Endothelial cell of umbilical vein (primary cell): ENCODE data around the gene CISD3. TPM values are rescaled to one million over a fixed set of nuclear protein-coding genes. Genes with fewer than 3 reads are reported as not detected.

Experiments used
- BruUV-seq: library from RNA; stranded (reverse); fragments of 400-500 nt; replicated peaks from 2 replicates; lab custom pipeline; 2021; lab: Mats Ljungman, UMichigan
- CTCF ChIA-PET: fragments of 300-600, 350-600 bp; sonication (Branson Sonifier 250); formaldehyde crosslinking; loops from one replicate; lab custom pipeline; 2021; ENCODE audit warnings: antibody characterized with exemption, inconsistent platforms; lab: Charles Lee
- POLR2A ChIA-PET: fragments of 300-600, 350-600 bp; sonication (Branson Sonifier 250); formaldehyde crosslinking; loops from one replicate; lab custom pipeline; 2021; ENCODE audit warnings: antibody characterized with exemption, inconsistent platforms; lab: Charles Lee
- DNase-seq: peaks from one replicate; pipeline ENCODE4 v3.0.0-alpha.2; 2011; ENCODE audit warnings: low read depth, low spot score
- FAIRE-seq: peaks from 2 replicates; lab custom pipeline; 2011; peaks lifted over from hg19 to GRCh38; lab: Jason Lieb, UNC
- H2AFZ ChIP-seq: 2 replicates; pipeline ENCODE4 v1.6.0; 2012; ENCODE audit warnings: low read depth, low read length, control low read depth, inconsistent platforms
- H3K27ac ChIP-seq: 2 replicates; pipeline ENCODE4 v1.5.1; 2011; ENCODE audit warnings: low read depth, mild to moderate bottlenecking, control low read depth, low read length, moderate library complexity; ENCODE audit not compliant: insufficient read depth
- H3K27me3 ChIP-seq, 2 experiments: 2 replicates each; pipeline versions ENCODE4 v1.6.0 to v1.6.1; 2011; ENCODE audit warnings: low read length in 2 of 2, mixed read lengths in 1 of 2; ENCODE audit not compliant: control insufficient read depth in 2 of 2, insufficient read depth in 2 of 2
- H3K36me3 ChIP-seq, 2 experiments: 2 replicates in 1 of 2; 3 replicates in 1 of 2; pipeline ENCODE4 v1.5.1; 2011; ENCODE audit warnings: low read length in 2 of 2, mild to moderate bottlenecking in 1 of 2, moderate library complexity in 1 of 2; ENCODE audit not compliant: control insufficient read depth in 2 of 2, insufficient read depth in 2 of 2; ENCODE audit errors: extremely low read depth in 1 of 2
- H3K4me1 ChIP-seq: 3 replicates; pipeline ENCODE4 v1.5.1; 2011; ENCODE audit warnings: mild to moderate bottlenecking, low read length; ENCODE audit not compliant: control insufficient read depth, insufficient read depth; ENCODE audit errors: extremely low read depth
- H3K4me2 ChIP-seq: 2 replicates; pipeline ENCODE4 v1.6.1; 2011; ENCODE audit warnings: low read length, control low read depth, mixed read lengths; ENCODE audit not compliant: insufficient read depth
- H3K4me3 ChIP-seq, 3 experiments: fragments of 200-600 bp in 1 of 3; sonication (generic), shearing (Covaris generic) in 1 of 3; replicated peaks in 1 of 3; 2 replicates each; pipeline ENCODE4 v1.5.1; 2011 to 2016; ENCODE audit warnings: control low read depth in 3 of 3, low read length in 3 of 3, mild to moderate bottlenecking in 2 of 3, inconsistent platforms in 1 of 3, low read depth in 1 of 3, moderate library complexity in 1 of 3; ENCODE audit not compliant: insufficient read depth in 1 of 3
- H3K79me2 ChIP-seq: 2 replicates; pipeline ENCODE4 v1.6.0; 2012; ENCODE audit warnings: low read length, inconsistent platforms; ENCODE audit not compliant: control insufficient read depth, insufficient read depth
- H3K9ac ChIP-seq: replicated peaks from 2 replicates; pipeline ENCODE3; 2011; ENCODE audit warnings: low read length, control low read depth; ENCODE audit not compliant: insufficient read depth; ENCODE audit errors: extremely low read depth
- H3K9me1 ChIP-seq: replicated peaks from 3 replicates; pipeline ENCODE4 v1.6.0; 2011; ENCODE audit warnings: mild to moderate bottlenecking, low read length; ENCODE audit not compliant: control insufficient read depth, insufficient read depth; ENCODE audit errors: extremely low read depth
- H3K9me3 ChIP-seq: replicated peaks from 2 replicates; pipeline ENCODE4 v1.5.1; 2012; ENCODE audit warnings: low read length, inconsistent platforms; ENCODE audit not compliant: control insufficient read depth, insufficient read depth
- H4K20me1 ChIP-seq: replicated peaks from 2 replicates; pipeline ENCODE3; 2011; ENCODE audit warnings: mild to moderate bottlenecking, low read length; ENCODE audit not compliant: control insufficient read depth, insufficient read depth; ENCODE audit errors: extremely low read depth
- GATA2 ChIP-seq: IDR thresholded peaks from 2 replicates; pipeline ENCODE4 v1.7.0; 2011; ENCODE audit warnings: low read depth, mild to moderate bottlenecking, moderate library complexity, mixed read lengths, low read length; ENCODE audit not compliant: insufficient read length, insufficient read depth
- JUN ChIP-seq: IDR thresholded peaks from 2 replicates; pipeline ENCODE4 v1.6.1; 2011; ENCODE audit warnings: borderline replicate concordance, low read depth; ENCODE audit not compliant: insufficient read length, insufficient read depth
- MYC ChIP-seq: IDR thresholded peaks from one replicate; pipeline ENCODE4 v1.6.1; 2011; ENCODE audit warnings: mild to moderate bottlenecking, low read depth, low read length
- dilution Hi-C: fragments of 300-500 bp; cut with MboI; formaldehyde crosslinking; loops from one replicate; pipeline ENCODE4 v1.15.0; 2019; ENCODE audit warnings: low sequenced_read_pairs; ENCODE audit not compliant: extremely low pct_ligation_motif_present
- intact Hi-C: fragments of 100-400 bp; cut with micrococcal nuclease; formaldehyde crosslinking; loops from one replicate; pipeline ENCODE4 v1.10.0; 2022
- polyA plus RNA-seq, 4 experiments: library from polyadenylated mRNA; depleted of rRNA in 3 of 4; stranded (reverse) in 3 of 4; unstranded in 1 of 4; fragments of >200 nt; gene quantifications; 2 replicates each; pipeline versions ENCODE4 v1.2.1 to v1.2.3, GENCODE V29; 2011 to 2012; ENCODE audit warnings: missing spikeins in 1 of 4
- total RNA-seq: library from RNA; stranded (reverse); gene quantifications from 2 replicates; pipeline ENCODE4 v1.2.3, GENCODE V29; 2021

The CISD3 gene
- total and polyA plus RNA-seq, 2 donors (not counting 3 experiments of a cell fraction or from before 2014, with no cell fraction given), result 8.7 to 23.7 TPM

DNA sequence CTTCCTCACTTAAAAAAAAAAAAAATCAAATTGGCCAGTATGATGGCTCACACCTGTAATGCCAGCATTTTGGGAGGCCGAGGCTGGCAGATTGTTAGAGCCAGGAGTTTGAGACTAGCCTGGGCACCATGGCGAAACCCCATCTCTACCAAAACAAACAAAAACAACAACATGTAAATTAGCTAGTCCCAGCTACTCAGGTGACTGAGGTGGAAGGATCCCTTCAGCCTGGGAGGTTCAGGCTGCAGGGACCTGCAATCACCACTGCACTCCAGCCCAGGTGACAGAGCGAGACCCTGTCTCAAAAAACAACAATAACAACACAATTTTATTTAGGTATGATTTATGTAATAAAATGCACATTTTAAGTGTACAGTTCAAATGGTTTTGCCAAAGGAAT, 49.0 kb upstream of the CISD3 start:
- Histone ChIP-seq H3K9me1 (no peaks in the 10 kb centered on the region), H3K4me3 (no peak overlapping the region), H2AFZ (no peak overlapping the region), H3K36me3 (no peaks in the 10 kb centered on the region), H4K20me1 (no peaks in the 10 kb centered on the region), H3K9ac (no peak overlapping the region), H3K4me1 (peaks cover 5% of the 10 kb centered on the region), H3K4me2 (no peak overlapping the region), H3K79me2 (no peaks in the 10 kb centered on the region), H3K9me3 (no peaks in the 10 kb centered on the region), H3K27ac (no peak overlapping the region), H3K27me3 (no peaks in the 10 kb centered on the region)
- intact Hi-C loops, result no loop called here
- ChIA-PET POLR2A (no interaction called here), CTCF (interaction anchor here (1.2 to 7.9 kb wide), 2 partner anchors 21 to 55 kb away, joined by 4 to 138 read pairs; no protein-coding TSS in a partner anchor)
- dilution Hi-C loops, result no loop called here
- TF ChIP-seq JUN (no peak), GATA2 (no peak)
- BruUV-seq, result no TSS peak
- no peak for FAIRE-seq
- DNase-seq, result no peak

DNA sequence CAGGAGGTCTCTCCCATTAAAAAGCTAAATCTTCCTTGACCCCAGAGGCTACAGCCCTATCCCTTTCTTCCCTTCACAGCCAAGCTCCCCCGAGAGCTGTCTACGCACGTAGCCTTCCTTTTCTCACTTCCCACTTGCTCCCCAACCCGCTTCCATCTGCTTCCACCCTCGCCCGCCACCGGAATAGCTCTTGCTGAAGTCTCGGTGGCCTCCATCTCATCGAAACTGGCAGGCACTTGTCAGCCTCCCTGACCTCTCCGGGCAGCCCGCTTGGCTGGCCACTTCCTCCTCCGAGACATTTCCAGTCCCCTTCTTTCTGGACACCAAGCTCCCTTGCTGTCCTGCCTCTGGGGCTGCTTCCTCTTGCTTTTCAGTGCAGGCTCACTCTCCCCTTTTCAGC, 44.6 kb upstream of the CISD3 start:
- dilution Hi-C loops (no loop called here), intact Hi-C loops (no loop called here)
- CTCF ChIA-PET, result interaction anchor here (3.5 kb wide), 1 partner anchor 8 kb away, joined by 26 read pairs; no protein-coding TSS in a partner anchor
- H3K36me3 ChIP-seq, result no peaks in the 10 kb centered on the region
- no peaks in the 10 kb centered on the region for H3K27me3 ChIP-seq
- no peak overlapping the region for H3K27ac ChIP-seq
- BruUV-seq, result no TSS peak
- no peak for DNase-seq
- H3K4me1 ChIP-seq, result peaks cover 6% of the 10 kb centered on the region
- POLR2A ChIA-PET, result no interaction called here
- no peaks in the 10 kb centered on the region for H3K79me2 ChIP-seq
- no peaks in the 10 kb centered on the region for H3K9me3 ChIP-seq
- no peak for TF ChIP-seq MYC
- no peak overlapping the region for H3K4me3 ChIP-seq
- no peak overlapping the region for H3K9ac ChIP-seq
- FAIRE-seq, result no peak
- H3K4me2 ChIP-seq, result no peak overlapping the region
- no peaks in the 10 kb centered on the region for H3K9me1 ChIP-seq
- no peaks in the 10 kb centered on the region for H4K20me1 ChIP-seq
- no peak overlapping the region for H2AFZ ChIP-seq
